LNCAP (cell line): ENCODE results near the gene HABP4.

Source experiments
- TF ChIP-seq, protein P1 (sequence below): fragments of 450-650 bp; IDR thresholded peaks from 2 replicates; pipeline ENCODE4 v1.5.1; 2017; ENCODE audit warnings: mild to moderate bottlenecking

The HABP4 gene

DNA sequence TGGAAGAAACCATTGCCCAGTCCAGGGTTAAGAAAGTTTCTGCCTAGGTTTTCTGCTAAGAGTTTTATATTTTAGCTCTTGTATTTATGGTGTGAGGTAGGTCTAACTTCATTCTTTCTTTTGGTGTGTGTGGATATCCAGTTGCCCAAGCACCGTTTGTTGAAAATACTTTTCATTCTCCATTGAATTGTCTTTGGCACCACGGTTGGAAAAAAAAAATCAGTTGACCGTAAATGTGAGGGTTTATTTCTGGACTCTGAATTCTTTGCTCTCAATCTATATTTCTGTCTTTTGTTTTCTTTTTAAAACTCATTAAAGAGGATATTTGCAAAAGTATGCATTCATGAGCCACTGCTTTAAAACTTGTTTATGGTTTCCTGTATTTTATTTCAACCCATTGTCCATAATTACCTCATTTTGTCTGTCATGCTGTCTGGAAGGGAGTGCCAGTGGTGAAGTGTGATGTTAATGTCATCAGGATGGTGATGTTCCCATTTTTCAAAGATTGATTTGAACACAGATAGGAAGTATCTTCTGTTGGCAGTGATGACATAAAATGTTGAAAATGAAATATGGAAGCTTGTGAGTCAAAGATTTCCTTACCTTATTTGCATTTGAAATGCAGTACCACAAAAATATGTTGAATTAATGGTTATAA lies 33.9 kb downstream of the HABP4 start:
- TF ChIP-seq, protein P1, sequence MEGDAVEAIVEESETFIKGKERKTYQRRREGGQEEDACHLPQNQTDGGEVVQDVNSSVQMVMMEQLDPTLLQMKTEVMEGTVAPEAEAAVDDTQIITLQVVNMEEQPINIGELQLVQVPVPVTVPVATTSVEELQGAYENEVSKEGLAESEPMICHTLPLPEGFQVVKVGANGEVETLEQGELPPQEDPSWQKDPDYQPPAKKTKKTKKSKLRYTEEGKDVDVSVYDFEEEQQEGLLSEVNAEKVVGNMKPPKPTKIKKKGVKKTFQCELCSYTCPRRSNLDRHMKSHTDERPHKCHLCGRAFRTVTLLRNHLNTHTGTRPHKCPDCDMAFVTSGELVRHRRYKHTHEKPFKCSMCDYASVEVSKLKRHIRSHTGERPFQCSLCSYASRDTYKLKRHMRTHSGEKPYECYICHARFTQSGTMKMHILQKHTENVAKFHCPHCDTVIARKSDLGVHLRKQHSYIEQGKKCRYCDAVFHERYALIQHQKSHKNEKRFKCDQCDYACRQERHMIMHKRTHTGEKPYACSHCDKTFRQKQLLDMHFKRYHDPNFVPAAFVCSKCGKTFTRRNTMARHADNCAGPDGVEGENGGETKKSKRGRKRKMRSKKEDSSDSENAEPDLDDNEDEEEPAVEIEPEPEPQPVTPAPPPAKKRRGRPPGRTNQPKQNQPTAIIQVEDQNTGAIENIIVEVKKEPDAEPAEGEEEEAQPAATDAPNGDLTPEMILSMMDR = no peak

DNA sequence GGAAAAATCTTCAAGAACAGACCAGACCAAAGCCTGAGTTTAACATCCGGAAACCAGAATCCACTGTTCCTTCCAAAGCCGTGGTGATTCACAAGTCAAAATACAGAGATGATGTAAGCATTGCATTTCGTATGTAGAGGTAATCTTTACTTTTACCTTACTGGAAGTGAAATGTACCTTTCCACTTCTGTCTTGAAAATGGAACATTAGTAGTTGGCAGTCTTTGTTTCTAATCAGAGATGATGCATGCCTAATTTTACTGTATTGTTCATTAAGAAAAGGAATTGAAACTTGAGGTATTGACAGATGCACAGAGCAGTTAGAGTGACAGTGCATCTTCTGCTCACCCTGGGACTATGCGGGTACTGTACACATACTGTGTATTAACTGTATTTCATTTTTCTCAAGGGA lies 34.6 kb downstream of the HABP4 start:
- TF ChIP-seq, protein P1 = no peak

DNA sequence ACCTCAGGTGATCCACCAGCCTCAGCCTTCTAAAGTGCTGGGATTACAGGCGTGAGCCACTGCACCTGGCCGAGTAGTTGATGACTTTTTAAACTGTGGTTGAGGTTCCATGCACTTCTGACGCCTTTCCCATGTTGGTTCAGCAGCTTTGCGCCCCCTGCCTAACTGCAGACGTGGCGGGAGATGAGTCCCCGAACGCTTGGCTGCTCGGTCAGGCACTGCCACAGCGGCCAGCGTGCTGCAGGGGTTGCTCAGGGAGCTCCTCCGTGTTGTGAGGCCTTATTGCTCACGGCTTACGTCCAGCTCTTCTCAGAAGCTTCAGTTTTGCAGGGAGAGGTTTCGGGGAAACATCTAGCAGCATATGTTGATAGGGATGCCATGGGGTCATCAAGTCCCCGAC lies 35.3 kb downstream of the HABP4 start:
- TF ChIP-seq, protein P1 = no peak

DNA sequence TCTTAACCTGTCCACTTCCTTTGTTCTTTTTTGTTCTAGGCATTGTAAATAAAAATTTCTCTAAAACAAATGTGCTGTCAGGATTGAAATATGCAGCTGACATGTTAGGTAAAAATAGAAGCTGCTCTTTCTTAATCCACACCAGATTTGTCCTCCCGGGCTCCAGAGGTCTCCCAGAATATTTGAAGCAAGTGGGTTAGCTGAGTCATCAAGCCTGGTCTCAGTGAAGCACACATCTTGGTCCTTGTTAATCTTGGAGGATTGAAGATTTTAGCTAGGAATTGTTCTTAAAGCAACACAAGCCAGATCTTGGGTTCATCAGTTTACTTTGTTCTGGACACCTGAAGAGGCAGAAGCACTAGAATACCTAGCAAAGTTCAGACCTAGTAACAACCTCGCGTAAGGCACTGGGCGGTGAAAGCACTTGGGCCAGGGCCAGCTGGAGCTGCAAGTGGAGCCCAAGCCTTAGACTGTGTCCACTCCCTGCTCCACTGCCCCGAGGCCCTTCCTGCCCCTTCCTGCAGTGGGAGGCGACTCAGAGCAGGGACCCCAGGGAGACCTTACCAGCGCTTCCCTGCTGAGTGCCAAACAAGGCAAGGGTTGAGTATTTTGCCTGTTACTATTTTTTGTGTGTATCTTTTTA lies 36.5 kb downstream of the HABP4 start:
- TF ChIP-seq, protein P1 = no peak

DNA sequence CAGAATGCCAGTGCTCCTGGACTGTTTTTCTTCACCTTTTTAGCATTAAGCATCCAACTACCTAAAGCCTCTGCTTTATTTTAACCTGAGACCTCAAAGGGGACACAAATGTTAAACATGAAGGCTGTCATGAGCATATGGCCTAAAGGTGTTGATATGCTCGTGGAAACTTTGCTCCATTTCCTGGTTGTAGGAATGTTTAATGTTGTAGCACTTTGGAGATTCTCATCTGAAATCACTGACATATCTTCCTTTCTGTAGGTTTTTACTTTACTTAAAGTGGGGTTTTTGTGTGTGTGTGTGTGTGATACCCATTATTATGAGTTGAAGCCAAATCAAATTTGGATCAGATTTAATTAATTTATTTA lies 37.0 kb downstream of the HABP4 start:
- TF ChIP-seq, protein P1 = no peak

DNA sequence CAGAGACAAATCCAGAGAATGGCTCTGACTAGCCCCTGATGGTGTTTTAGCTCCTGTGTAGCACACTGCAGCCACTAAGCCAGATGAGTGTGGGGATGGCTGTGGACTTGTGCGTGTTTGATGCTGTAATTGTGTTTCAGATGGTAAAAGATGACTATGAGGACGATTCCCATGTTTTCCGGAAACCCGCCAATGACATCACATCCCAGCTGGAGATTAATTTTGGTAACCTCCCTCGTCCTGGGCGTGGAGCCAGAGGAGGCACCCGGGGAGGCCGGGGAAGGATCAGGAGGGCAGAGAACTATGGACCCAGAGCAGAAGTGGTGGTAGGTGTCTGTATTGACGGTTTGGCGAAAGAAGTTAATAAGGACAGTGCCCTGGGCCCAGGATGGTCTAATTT lies 38.0 kb downstream of the HABP4 start:
- TF ChIP-seq, protein P1 = no peak

DNA sequence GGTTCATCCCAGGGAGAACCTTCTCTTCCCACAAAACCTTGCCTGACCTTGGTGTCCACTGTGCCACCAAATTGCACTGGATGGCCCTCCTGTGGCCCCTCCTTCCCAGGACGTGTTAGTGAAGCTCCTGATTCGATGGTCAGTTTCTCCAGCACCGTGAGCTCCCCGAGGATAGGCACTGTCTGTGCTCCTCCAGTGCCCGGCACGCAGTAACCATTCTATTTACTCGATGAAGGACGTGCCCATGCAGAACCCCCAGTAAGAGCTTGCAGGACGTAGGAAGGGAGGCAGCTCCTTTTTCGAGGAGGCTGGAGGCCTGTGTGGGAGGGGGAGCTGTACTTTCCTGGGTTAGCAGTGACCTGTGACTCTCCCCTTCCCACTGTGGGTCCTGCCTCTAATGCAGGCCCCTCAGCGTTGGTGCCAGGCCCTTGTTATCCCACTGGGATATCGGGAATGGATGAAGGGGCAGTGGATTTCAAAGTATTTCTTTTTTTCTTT lies 39.6 kb downstream of the HABP4 start:
- TF ChIP-seq, protein P1 = no peak
